Common myeloid progenitor, CD34-positive (primary cell): ENCODE results near the gene SUDS3.
A peak's percentile ranks its signal among the peaks of the same experiment; 100 is the strongest.
"Not testable (repeated sequence)": the region's sequence is repeated elsewhere in the genome, so short reads cannot be mapped to it uniquely, and the experiment has no call there.

Source experiments
- CTCF ChIA-PET: fragments of 350-600 bp; sonication (Branson Sonifier 250); formaldehyde crosslinking; loops from one replicate; lab custom pipeline; 2021; ENCODE audit warnings: antibody characterized with exemption; lab: Charles Lee
- POLR2A ChIA-PET: fragments of 350-600 bp; sonication (Branson Sonifier 250); formaldehyde crosslinking; loops from one replicate; lab custom pipeline; 2021; ENCODE audit warnings: antibody characterized with exemption; lab: Charles Lee
- DNase-seq, 3 donors: peaks; one replicate each; pipeline versions ENCODE4 v3.0.0 to v3.0.0-alpha.2; 2013
- H3K27ac ChIP-seq, 2 experiments: 1 replicate in 1 of 2; 2 replicates in 1 of 2; pipeline ENCODE4 v1.7.0; 2013; ENCODE audit warnings: inconsistent platforms in 2 of 2, low read length in 2 of 2, mild to moderate bottlenecking in 2 of 2, low read depth in 1 of 2, moderate library complexity in 1 of 2; ENCODE audit not compliant: severe bottlenecking in 2 of 2, insufficient read depth in 1 of 2, poor library complexity in 1 of 2
- H3K27me3 ChIP-seq, 5 experiments: replicated peaks in 2 of 5; 1 replicate in 3 of 5; 2 replicates in 2 of 5; pipeline versions ENCODE4 v1.6.1 to v1.7.0; 2013; ENCODE audit warnings: low read length in 4 of 5, mild to moderate bottlenecking in 2 of 5, moderate library complexity in 2 of 5, inconsistent platforms in 1 of 5; ENCODE audit not compliant: insufficient read depth in 5 of 5, control insufficient read depth in 4 of 5
- H3K36me3 ChIP-seq, 4 experiments: 1 replicate in 2 of 4; 2 replicates in 2 of 4; pipeline versions ENCODE4 v1.6.1 to v1.7.0; 2013; ENCODE audit warnings: low read length in 3 of 4, control low read depth in 1 of 4, mild to moderate bottlenecking in 1 of 4; ENCODE audit not compliant: control insufficient read depth in 4 of 4, insufficient read depth in 4 of 4
- H3K4me1 ChIP-seq, 4 experiments: 1 replicate in 3 of 4; 2 replicates in 1 of 4; pipeline versions ENCODE4 v1.6.1 to v1.7.1; 2013; ENCODE audit warnings: low read length in 3 of 4, mild to moderate bottlenecking in 3 of 4, control low read depth in 1 of 4, inconsistent platforms in 1 of 4, moderate library complexity in 1 of 4; ENCODE audit not compliant: control insufficient read depth in 4 of 4, insufficient read depth in 4 of 4; ENCODE audit errors: control extremely low read depth in 1 of 4
- H3K4me3 ChIP-seq, 7 experiments: 1 replicate in 4 of 7; 2 replicates in 3 of 7; pipeline versions ENCODE4 v1.5.1 to v1.7.0; 2013; ENCODE audit warnings: mild to moderate bottlenecking in 7 of 7, low read length in 6 of 7, moderate library complexity in 6 of 7, inconsistent platforms in 2 of 7, low read depth in 2 of 7, control low read depth in 1 of 7; ENCODE audit not compliant: insufficient read depth in 4 of 7, control insufficient read depth in 1 of 7; ENCODE audit errors: extremely low read depth in 1 of 7
- H3K9me3 ChIP-seq, 5 experiments: 1 replicate in 4 of 5; 2 replicates in 1 of 5; pipeline versions ENCODE4 v1.6.1 to v1.7.1; 2013; ENCODE audit warnings: low read length in 4 of 5, mild to moderate bottlenecking in 2 of 5, inconsistent platforms in 1 of 5, low read depth in 1 of 5, moderate library complexity in 1 of 5; ENCODE audit not compliant: control insufficient read depth in 4 of 5, insufficient read depth in 2 of 5; ENCODE audit errors: control extremely low read depth in 1 of 5
- WGBS: methylation state at CpG from one replicate; pipeline ENCODE4 v1.1.5; 2013; ENCODE audit not compliant: insufficient coverage; 5-methylcytosine and 5-hydroxymethylcytosine counted together

The SUDS3 gene

GRCh38 chr12:118398940-118399339 is 22.6 kb downstream of the SUDS3 start:
- Histone ChIP-seq H3K4me3 (no peak overlapping the region), H3K4me1 (no peaks in the 10 kb centered on the region), H3K36me3 (peaks cover 22 to 82% (median 65%) of the 10 kb centered on the region in 4 experiments), H3K27ac (no peak overlapping the region), H3K9me3 (no peaks in the 10 kb centered on the region), H3K27me3 (no peaks in the 10 kb centered on the region)
- POLR2A ChIA-PET = interaction anchor here (0.6 kb wide), 1 partner anchor 109 kb away, joined by 4 read pairs; no protein-coding TSS in a partner anchor
- DNase-seq = no peak
- WGBS = 100% methylated on average over 3 of the region's 5 CpGs
- CTCF ChIA-PET = no interaction called here

GRCh38 chr12:118402251-118402650 is 25.9 kb downstream of the SUDS3 start:
- DNase-seq = no peak
- Histone ChIP-seq H3K4me1 (no peaks in the 10 kb centered on the region), H3K27me3 (no peaks in the 10 kb centered on the region), H3K27ac (no peak overlapping the region), H3K9me3 (no peaks in the 10 kb centered on the region), H3K4me3 (no peak overlapping the region), H3K36me3 (peaks cover 10 to 78% (median 55%) of the 10 kb centered on the region in 4 experiments)
- 86% methylated on average over 3 of the region's 6 CpGs for WGBS
- POLR2A ChIA-PET = no interaction called here
- CTCF ChIA-PET = interaction anchor here (0.5 kb wide), 1 partner anchor 236 kb away, joined by 3 read pairs; no protein-coding TSS in a partner anchor

- WGBS = 33% methylated on average over 1 of the region's 4 CpGs
- POLR2A ChIA-PET = no interaction called here
Observed at GRCh38 chr12:118404876-118405521, 28.6 kb downstream of the SUDS3 start.

GRCh38 chr12:118408241-118408640 is 31.9 kb downstream of the SUDS3 start:
- CTCF ChIA-PET = interaction anchor here (0.6 to 1.3 kb wide), 2 partner anchors 458 to 1005 kb away, joined by 3 read pairs; no protein-coding TSS in a partner anchor
- 100% methylated on average over 4 of the region's 8 CpGs for WGBS

More at GRCh38 chr12:118404876-118405521, 28.6 kb downstream of the SUDS3 start:
- CTCF ChIA-PET = interaction anchor here (1.0 to 2.8 kb wide), 7 partner anchors 7 to 1010 kb away, joined by 3 to 11 read pairs (median 5); no protein-coding TSS in a partner anchor
- peak; percentile 59 to 79 (median 75) for DNase-seq
- no peaks in the 10 kb centered on the region for H3K27me3 ChIP-seq
- peaks cover 19 to 64% (median 46%) of the 10 kb centered on the region in 4 experiments for H3K36me3 ChIP-seq
- H3K4me1 ChIP-seq = no peaks in the 10 kb centered on the region
- H3K4me3 ChIP-seq = no peak overlapping the region
- H3K9me3 ChIP-seq = no peaks in the 10 kb centered on the region
- no peak overlapping the region for H3K27ac ChIP-seq

GRCh38 chr12:118409834-118410233 is 33.5 kb downstream of the SUDS3 start:
- DNase-seq = peak in 1 of 3 donors; percentile 10
- Histone ChIP-seq H3K4me3 (no peak overlapping the region), H3K27me3 (no peaks in the 10 kb centered on the region), H3K27ac (no peak overlapping the region), H3K4me1 (no peaks in the 10 kb centered on the region), H3K9me3 (peaks cover 0 to 1% (median 0%) of the 10 kb centered on the region in 5 experiments), H3K36me3 (peaks cover 33 to 63% (median 49%) of the 10 kb centered on the region in 4 experiments)
- WGBS = 100% methylated on average over 1 of the region's 2 CpGs
- POLR2A ChIA-PET = interaction anchor here (0.6 kb wide), 1 partner anchor 17 kb away, joined by 3 read pairs; no protein-coding TSS in a partner anchor
- CTCF ChIA-PET = interaction anchor here (1.2 kb wide), 1 partner anchor 13 kb away, joined by 3 read pairs; no protein-coding TSS in a partner anchor

More at GRCh38 chr12:118408241-118408640, 31.9 kb downstream of the SUDS3 start:
- H3K4me3 ChIP-seq, H3K9me3 ChIP-seq, H3K27me3 ChIP-seq, POLR2A ChIA-PET, H3K27ac ChIP-seq, H3K4me1 ChIP-seq, DNase-seq: not testable (repeated sequence)
- peaks cover 30 to 62% (median 44%) of the 10 kb centered on the region in 4 experiments for H3K36me3 ChIP-seq

GRCh38 chr12:118417942-118418341 is 41.6 kb downstream of the SUDS3 start:
- CTCF ChIA-PET = no interaction called here
- WGBS = 97% methylated on average over 3 of the region's 3 CpGs
- Histone ChIP-seq H3K9me3 (no peaks in the 10 kb centered on the region), H3K36me3 (peaks cover 7 to 50% (median 29%) of the 10 kb centered on the region in 4 experiments), H3K27me3 (no peaks in the 10 kb centered on the region), H3K4me1 (no peaks in the 10 kb centered on the region), H3K4me3 (no peak overlapping the region), H3K27ac (no peak overlapping the region)
- no peak for DNase-seq
- POLR2A ChIA-PET = no interaction called here
